ENCODE measurements around the gene LRP1B.

LRP1B gene

DNA sequence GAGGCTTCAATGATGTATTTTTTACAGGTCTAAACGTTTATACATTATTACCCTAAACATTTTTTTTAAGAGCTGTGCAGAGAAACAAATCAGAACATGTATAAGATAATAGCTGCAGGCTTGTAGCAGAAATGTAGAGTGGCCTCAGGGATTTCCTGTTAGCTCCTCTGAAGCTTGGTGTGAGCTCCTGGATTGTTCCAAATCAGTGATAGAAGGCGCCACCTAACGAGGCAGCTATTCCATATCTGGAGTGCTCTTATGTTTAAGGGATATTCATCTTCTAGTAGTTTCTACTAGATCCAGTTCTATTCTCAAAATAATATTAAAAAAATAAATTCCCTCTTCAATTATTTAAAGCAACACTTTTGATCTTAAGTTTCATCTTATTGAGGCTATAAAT, 93.1 kb downstream of the LRP1B start:
- no peak overlapping the region for H3K4me2 ChIP-seq (ENCODE audit: low read length)
- no peaks in the 10 kb centered on the region for H3K36me3 ChIP-seq (ENCODE audit: insufficient read depth, low read length)
- no peaks in the 10 kb centered on the region for H3F3A ChIP-seq (ENCODE audit: insufficient read depth, low read length)
- no peak for TF ChIP-seq EZH2 (IDR thresholded peaks at IDR 0.05; ENCODE audit: borderline replicate concordance, low read length)
- TF ChIP-seq, protein P1, sequence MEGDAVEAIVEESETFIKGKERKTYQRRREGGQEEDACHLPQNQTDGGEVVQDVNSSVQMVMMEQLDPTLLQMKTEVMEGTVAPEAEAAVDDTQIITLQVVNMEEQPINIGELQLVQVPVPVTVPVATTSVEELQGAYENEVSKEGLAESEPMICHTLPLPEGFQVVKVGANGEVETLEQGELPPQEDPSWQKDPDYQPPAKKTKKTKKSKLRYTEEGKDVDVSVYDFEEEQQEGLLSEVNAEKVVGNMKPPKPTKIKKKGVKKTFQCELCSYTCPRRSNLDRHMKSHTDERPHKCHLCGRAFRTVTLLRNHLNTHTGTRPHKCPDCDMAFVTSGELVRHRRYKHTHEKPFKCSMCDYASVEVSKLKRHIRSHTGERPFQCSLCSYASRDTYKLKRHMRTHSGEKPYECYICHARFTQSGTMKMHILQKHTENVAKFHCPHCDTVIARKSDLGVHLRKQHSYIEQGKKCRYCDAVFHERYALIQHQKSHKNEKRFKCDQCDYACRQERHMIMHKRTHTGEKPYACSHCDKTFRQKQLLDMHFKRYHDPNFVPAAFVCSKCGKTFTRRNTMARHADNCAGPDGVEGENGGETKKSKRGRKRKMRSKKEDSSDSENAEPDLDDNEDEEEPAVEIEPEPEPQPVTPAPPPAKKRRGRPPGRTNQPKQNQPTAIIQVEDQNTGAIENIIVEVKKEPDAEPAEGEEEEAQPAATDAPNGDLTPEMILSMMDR (IDR thresholded peaks at IDR 0.05; ENCODE audit: low read length), result no peak
- no peak overlapping the region for H2AFZ ChIP-seq (ENCODE audit: low read length)
- H3K9ac ChIP-seq (ENCODE audit: low read length), result no peak overlapping the region
- H3K4me3 ChIP-seq (ENCODE audit: low read depth, low read length, poor library complexity, severe bottlenecking), result no peak overlapping the region
- no peaks in the 10 kb centered on the region for H3K79me2 ChIP-seq (ENCODE audit: insufficient read depth, low read length)
- no peaks in the 10 kb centered on the region for H3K9me2 ChIP-seq (ENCODE audit: low read depth, low read length)
- H3K9me3 ChIP-seq (ENCODE audit: low read length), result no peaks in the 10 kb centered on the region
- H3K27me3 ChIP-seq (ENCODE audit: insufficient read depth, low read length), result no peaks in the 10 kb centered on the region
- no peak overlapping the region for H3K27ac ChIP-seq (ENCODE audit: low read depth, low read length, poor library complexity, severe bottlenecking)
- no peaks in the 10 kb centered on the region for H3K4me1 ChIP-seq (ENCODE audit: insufficient read depth, low read length, severe bottlenecking)
- H4K20me1 ChIP-seq (ENCODE audit: insufficient read depth, low read length), result no peaks in the 10 kb centered on the region

DNA sequence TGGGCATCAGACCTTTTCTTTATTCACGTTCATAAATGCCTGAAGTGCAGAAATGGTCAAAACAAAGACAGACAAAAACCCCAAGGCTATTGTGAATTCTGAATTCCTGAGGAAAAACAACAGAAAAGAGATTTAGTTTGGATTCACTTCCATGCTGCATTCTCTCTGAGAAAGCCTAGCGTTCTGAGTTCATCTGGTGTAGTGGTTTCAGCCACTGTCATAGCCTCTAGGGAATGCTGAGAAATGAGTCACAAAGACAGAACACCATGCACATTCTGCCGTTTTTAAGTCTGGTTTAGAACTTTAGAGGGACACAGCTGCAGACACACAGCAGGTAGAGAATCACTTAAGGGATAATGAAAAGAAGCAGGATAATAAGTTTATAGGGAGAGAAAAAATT, 93.8 kb downstream of the LRP1B start:
- no peak overlapping the region for H3K27ac ChIP-seq (ENCODE audit: low read depth, low read length, poor library complexity, severe bottlenecking)
- no peaks in the 10 kb centered on the region for H3K36me3 ChIP-seq (ENCODE audit: insufficient read depth, low read length)
- TF ChIP-seq, protein P1 (IDR thresholded peaks at IDR 0.05; ENCODE audit: low read length), result no peak
- no peaks in the 10 kb centered on the region for H3K79me2 ChIP-seq (ENCODE audit: insufficient read depth, low read length)
- H4K20me1 ChIP-seq (ENCODE audit: insufficient read depth, low read length), result no peaks in the 10 kb centered on the region
- H3K4me2 ChIP-seq (ENCODE audit: low read length), result no peak overlapping the region
- H3K9me2 ChIP-seq (ENCODE audit: low read depth, low read length), result no peaks in the 10 kb centered on the region
- no peak overlapping the region for H3K4me3 ChIP-seq (ENCODE audit: low read depth, low read length, poor library complexity, severe bottlenecking)
- H3K9ac ChIP-seq (ENCODE audit: low read length), result no peak overlapping the region
- no peaks in the 10 kb centered on the region for H3F3A ChIP-seq (ENCODE audit: insufficient read depth, low read length)
- H3K27me3 ChIP-seq (ENCODE audit: insufficient read depth, low read length), result no peaks in the 10 kb centered on the region
- H2AFZ ChIP-seq (ENCODE audit: low read length), result no peak overlapping the region
- no peaks in the 10 kb centered on the region for H3K4me1 ChIP-seq (ENCODE audit: insufficient read depth, low read length, severe bottlenecking)
- no peaks in the 10 kb centered on the region for H3K9me3 ChIP-seq (ENCODE audit: low read length)

DNA sequence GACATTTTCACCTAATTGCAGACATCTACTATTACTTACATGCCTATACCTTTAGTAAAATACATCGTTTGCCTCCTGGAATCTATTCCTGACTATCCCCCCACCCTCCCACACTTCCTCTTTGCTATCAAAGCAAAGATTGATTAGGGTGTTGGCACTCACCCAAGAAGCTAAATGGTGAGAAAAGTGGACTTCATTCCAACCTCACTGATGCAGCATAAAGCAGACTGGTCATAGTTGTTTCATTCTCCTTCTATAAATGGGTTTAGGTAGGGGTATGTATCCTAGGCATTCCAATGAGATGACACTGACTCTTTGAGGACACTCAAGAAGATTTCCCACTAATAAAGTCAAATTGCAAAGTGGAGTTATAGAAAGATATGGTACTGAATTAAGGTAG, 97.4 kb downstream of the LRP1B start:
- Histone ChIP-seq H3K4me1 (ENCODE audit: insufficient read depth, low read length, severe bottlenecking) (no peaks in the 10 kb centered on the region), H3K36me3 (ENCODE audit: insufficient read depth, low read length) (no peaks in the 10 kb centered on the region), H3K27ac (ENCODE audit: low read depth, low read length, poor library complexity, severe bottlenecking) (no peak overlapping the region), H3K9ac (ENCODE audit: low read length) (no peak overlapping the region), H3K4me3 (ENCODE audit: low read depth, low read length, poor library complexity, severe bottlenecking) (no peak overlapping the region), H3K9me3 (ENCODE audit: low read length) (no peaks in the 10 kb centered on the region), H2AFZ (ENCODE audit: low read length) (no peak overlapping the region), H3K9me2 (ENCODE audit: low read depth, low read length) (no peaks in the 10 kb centered on the region), H3F3A (ENCODE audit: insufficient read depth, low read length) (no peaks in the 10 kb centered on the region), H3K79me2 (ENCODE audit: insufficient read depth, low read length) (no peaks in the 10 kb centered on the region), H4K20me1 (ENCODE audit: insufficient read depth, low read length) (no peaks in the 10 kb centered on the region), H3K27me3 (ENCODE audit: insufficient read depth, low read length) (no peaks in the 10 kb centered on the region), H3K4me2 (ENCODE audit: low read length) (no peak overlapping the region)
- TF ChIP-seq, protein P1 (IDR thresholded peaks at IDR 0.05; ENCODE audit: low read length), result no peak
- no peak for TF ChIP-seq EZH2 (IDR thresholded peaks at IDR 0.05; ENCODE audit: borderline replicate concordance, low read length)
